ENCODE data around the gene GRIFIN. TPM values are rescaled to one million over a fixed set of nuclear protein-coding genes. Genes with fewer than 3 reads are reported as not detected.

The GRIFIN gene
- total and polyA plus RNA-seq, 9 of the 15 experiments (the other 6 are each of a cell fraction or from before 2014, with no cell fraction given) = not detected

- TF ChIP-seq, protein P1, sequence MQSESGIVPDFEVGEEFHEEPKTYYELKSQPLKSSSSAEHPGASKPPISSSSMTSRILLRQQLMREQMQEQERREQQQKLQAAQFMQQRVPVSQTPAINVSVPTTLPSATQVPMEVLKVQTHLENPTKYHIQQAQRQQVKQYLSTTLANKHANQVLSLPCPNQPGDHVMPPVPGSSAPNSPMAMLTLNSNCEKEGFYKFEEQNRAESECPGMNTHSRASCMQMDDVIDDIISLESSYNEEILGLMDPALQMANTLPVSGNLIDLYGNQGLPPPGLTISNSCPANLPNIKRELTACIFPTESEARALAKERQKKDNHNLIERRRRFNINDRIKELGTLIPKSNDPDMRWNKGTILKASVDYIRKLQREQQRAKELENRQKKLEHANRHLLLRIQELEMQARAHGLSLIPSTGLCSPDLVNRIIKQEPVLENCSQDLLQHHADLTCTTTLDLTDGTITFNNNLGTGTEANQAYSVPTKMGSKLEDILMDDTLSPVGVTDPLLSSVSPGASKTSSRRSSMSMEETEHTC (IDR thresholded peaks at IDR 0.05) = no peak
- TF ChIP-seq MTA3 (IDR thresholded peaks at IDR 0.05; ENCODE audit: borderline replicate concordance) (peak; percentile 42), CHD2 (IDR thresholded peaks at IDR 0.05; ENCODE audit: low read depth, low read length) (no peak), FOXK1 (CRISPR knock-in tag; IDR thresholded peaks at IDR 0.05; ENCODE audit: borderline replicate concordance) (peak; percentile 83; the same call in 1 of the 2 replicates), POLR2A (conservative IDR thresholded peaks at IDR 0.05) (no peak), ZNF76 (CRISPR knock-in tag; IDR thresholded peaks at IDR 0.05; ENCODE audit: borderline replicate concordance) (no peak), ZBTB33 (CRISPR knock-in tag; IDR thresholded peaks at IDR 0.05) (peak; percentile 74), TBL1XR1 (IDR thresholded peaks at IDR 0.05; ENCODE audit: low read length in 2 of 2) (no peak), CREM (IDR thresholded peaks at IDR 0.05; ENCODE audit: low read depth) (0 out of 2 replicates have a peak, but pooled peaks have one; percentile 3)
- TF ChIP-seq, protein P2, sequence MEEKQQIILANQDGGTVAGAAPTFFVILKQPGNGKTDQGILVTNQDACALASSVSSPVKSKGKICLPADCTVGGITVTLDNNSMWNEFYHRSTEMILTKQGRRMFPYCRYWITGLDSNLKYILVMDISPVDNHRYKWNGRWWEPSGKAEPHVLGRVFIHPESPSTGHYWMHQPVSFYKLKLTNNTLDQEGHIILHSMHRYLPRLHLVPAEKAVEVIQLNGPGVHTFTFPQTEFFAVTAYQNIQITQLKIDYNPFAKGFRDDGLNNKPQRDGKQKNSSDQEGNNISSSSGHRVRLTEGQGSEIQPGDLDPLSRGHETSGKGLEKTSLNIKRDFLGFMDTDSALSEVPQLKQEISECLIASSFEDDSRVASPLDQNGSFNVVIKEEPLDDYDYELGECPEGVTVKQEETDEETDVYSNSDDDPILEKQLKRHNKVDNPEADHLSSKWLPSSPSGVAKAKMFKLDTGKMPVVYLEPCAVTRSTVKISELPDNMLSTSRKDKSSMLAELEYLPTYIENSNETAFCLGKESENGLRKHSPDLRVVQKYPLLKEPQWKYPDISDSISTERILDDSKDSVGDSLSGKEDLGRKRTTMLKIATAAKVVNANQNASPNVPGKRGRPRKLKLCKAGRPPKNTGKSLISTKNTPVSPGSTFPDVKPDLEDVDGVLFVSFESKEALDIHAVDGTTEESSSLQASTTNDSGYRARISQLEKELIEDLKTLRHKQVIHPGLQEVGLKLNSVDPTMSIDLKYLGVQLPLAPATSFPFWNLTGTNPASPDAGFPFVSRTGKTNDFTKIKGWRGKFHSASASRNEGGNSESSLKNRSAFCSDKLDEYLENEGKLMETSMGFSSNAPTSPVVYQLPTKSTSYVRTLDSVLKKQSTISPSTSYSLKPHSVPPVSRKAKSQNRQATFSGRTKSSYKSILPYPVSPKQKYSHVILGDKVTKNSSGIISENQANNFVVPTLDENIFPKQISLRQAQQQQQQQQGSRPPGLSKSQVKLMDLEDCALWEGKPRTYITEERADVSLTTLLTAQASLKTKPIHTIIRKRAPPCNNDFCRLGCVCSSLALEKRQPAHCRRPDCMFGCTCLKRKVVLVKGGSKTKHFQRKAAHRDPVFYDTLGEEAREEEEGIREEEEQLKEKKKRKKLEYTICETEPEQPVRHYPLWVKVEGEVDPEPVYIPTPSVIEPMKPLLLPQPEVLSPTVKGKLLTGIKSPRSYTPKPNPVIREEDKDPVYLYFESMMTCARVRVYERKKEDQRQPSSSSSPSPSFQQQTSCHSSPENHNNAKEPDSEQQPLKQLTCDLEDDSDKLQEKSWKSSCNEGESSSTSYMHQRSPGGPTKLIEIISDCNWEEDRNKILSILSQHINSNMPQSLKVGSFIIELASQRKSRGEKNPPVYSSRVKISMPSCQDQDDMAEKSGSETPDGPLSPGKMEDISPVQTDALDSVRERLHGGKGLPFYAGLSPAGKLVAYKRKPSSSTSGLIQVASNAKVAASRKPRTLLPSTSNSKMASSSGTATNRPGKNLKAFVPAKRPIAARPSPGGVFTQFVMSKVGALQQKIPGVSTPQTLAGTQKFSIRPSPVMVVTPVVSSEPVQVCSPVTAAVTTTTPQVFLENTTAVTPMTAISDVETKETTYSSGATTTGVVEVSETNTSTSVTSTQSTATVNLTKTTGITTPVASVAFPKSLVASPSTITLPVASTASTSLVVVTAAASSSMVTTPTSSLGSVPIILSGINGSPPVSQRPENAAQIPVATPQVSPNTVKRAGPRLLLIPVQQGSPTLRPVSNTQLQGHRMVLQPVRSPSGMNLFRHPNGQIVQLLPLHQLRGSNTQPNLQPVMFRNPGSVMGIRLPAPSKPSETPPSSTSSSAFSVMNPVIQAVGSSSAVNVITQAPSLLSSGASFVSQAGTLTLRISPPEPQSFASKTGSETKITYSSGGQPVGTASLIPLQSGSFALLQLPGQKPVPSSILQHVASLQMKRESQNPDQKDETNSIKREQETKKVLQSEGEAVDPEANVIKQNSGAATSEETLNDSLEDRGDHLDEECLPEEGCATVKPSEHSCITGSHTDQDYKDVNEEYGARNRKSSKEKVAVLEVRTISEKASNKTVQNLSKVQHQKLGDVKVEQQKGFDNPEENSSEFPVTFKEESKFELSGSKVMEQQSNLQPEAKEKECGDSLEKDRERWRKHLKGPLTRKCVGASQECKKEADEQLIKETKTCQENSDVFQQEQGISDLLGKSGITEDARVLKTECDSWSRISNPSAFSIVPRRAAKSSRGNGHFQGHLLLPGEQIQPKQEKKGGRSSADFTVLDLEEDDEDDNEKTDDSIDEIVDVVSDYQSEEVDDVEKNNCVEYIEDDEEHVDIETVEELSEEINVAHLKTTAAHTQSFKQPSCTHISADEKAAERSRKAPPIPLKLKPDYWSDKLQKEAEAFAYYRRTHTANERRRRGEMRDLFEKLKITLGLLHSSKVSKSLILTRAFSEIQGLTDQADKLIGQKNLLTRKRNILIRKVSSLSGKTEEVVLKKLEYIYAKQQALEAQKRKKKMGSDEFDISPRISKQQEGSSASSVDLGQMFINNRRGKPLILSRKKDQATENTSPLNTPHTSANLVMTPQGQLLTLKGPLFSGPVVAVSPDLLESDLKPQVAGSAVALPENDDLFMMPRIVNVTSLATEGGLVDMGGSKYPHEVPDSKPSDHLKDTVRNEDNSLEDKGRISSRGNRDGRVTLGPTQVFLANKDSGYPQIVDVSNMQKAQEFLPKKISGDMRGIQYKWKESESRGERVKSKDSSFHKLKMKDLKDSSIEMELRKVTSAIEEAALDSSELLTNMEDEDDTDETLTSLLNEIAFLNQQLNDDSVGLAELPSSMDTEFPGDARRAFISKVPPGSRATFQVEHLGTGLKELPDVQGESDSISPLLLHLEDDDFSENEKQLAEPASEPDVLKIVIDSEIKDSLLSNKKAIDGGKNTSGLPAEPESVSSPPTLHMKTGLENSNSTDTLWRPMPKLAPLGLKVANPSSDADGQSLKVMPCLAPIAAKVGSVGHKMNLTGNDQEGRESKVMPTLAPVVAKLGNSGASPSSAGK (IDR thresholded peaks at IDR 0.05) = peak; percentile 88
- TF ChIP-seq, protein P3, sequence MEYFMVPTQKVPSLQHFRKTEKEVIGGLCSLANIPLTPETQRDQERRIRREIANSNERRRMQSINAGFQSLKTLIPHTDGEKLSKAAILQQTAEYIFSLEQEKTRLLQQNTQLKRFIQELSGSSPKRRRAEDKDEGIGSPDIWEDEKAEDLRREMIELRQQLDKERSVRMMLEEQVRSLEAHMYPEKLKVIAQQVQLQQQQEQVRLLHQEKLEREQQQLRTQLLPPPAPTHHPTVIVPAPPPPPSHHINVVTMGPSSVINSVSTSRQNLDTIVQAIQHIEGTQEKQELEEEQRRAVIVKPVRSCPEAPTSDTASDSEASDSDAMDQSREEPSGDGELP (CRISPR knock-in tag; IDR thresholded peaks at IDR 0.05; ENCODE audit: borderline replicate concordance) = peak; percentile 71; the same call in 1 of the 2 replicates
Measured at GRCh38 chr7:2451171-2452073, 24.8 kb downstream of the GRIFIN start (continued).
